Nephron (organoid): Measurements from ENCODE around the gene DTWD2.

ENCODE experiments used
- H3K27ac Mint-ChIP-seq, 3 experiments: 2 replicates each; pipeline ENCODE4 v1.8.0; 2020; ENCODE audit warnings: mixed read lengths in 3 of 3, mild to moderate bottlenecking in 2 of 3, moderate library complexity in 1 of 3
- H3K27me3 Mint-ChIP-seq: 2 replicates; pipeline ENCODE4 v1.8.0; 2021; ENCODE audit warnings: low read depth, mild to moderate bottlenecking, moderate library complexity, mixed read lengths
- H3K36me3 Mint-ChIP-seq: 2 replicates; pipeline ENCODE4 v1.8.0; 2020; ENCODE audit warnings: low read depth, mixed read lengths
- H3K4me1 Mint-ChIP-seq: 2 replicates; pipeline ENCODE4 v1.8.0; 2020; ENCODE audit warnings: mixed read lengths
- H3K4me3 Mint-ChIP-seq, 3 experiments: 2 replicates each; pipeline ENCODE4 v1.8.0; 2020; ENCODE audit warnings: mild to moderate bottlenecking in 3 of 3, mixed read lengths in 3 of 3, moderate library complexity in 2 of 3
- H3K9me3 Mint-ChIP-seq: 2 replicates; pipeline ENCODE4 v1.8.0; 2020; ENCODE audit warnings: mixed read lengths
- TF ChIP-seq, protein P1 (sequence below), 3 experiments: fragments of 200-600 bp; sonication (generic); IDR thresholded peaks; one replicate each; pipeline ENCODE4 v1.5.0; 2021; ENCODE audit warnings: antibody characterized with exemption in 3 of 3; ENCODE audit not compliant: unreplicated experiment in 3 of 3

DTWD2 gene

GRCh38 chr5:119031905-119032304 is 43.6 kb upstream of the DTWD2 start:
- H3K36me3 Mint-ChIP-seq, result no peaks in the 10 kb centered on the region
- H3K27ac Mint-ChIP-seq, result no peak overlapping the region
- H3K27me3 Mint-ChIP-seq, result no peaks in the 10 kb centered on the region
- no peaks in the 10 kb centered on the region for H3K9me3 Mint-ChIP-seq
- H3K4me3 Mint-ChIP-seq, result no peak overlapping the region
- no peaks in the 10 kb centered on the region for H3K4me1 Mint-ChIP-seq
- TF ChIP-seq, protein P1, sequence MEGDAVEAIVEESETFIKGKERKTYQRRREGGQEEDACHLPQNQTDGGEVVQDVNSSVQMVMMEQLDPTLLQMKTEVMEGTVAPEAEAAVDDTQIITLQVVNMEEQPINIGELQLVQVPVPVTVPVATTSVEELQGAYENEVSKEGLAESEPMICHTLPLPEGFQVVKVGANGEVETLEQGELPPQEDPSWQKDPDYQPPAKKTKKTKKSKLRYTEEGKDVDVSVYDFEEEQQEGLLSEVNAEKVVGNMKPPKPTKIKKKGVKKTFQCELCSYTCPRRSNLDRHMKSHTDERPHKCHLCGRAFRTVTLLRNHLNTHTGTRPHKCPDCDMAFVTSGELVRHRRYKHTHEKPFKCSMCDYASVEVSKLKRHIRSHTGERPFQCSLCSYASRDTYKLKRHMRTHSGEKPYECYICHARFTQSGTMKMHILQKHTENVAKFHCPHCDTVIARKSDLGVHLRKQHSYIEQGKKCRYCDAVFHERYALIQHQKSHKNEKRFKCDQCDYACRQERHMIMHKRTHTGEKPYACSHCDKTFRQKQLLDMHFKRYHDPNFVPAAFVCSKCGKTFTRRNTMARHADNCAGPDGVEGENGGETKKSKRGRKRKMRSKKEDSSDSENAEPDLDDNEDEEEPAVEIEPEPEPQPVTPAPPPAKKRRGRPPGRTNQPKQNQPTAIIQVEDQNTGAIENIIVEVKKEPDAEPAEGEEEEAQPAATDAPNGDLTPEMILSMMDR (IDR thresholded peaks at IDR 0.05; ENCODE audit: unreplicated experiment in 3 of 3), result no peak

GRCh38 chr5:119031011-119031886 is 42.9 kb upstream of the DTWD2 start:
- Mint-ChIP-seq H3K9me3 (no peaks in the 10 kb centered on the region), H3K4me3 (no peak overlapping the region), H3K27ac (no peak overlapping the region), H3K27me3 (no peaks in the 10 kb centered on the region), H3K36me3 (no peaks in the 10 kb centered on the region), H3K4me1 (no peaks in the 10 kb centered on the region)
- TF ChIP-seq, protein P1 (IDR thresholded peaks at IDR 0.05; ENCODE audit: unreplicated experiment in 3 of 3), result no peak

DNA sequence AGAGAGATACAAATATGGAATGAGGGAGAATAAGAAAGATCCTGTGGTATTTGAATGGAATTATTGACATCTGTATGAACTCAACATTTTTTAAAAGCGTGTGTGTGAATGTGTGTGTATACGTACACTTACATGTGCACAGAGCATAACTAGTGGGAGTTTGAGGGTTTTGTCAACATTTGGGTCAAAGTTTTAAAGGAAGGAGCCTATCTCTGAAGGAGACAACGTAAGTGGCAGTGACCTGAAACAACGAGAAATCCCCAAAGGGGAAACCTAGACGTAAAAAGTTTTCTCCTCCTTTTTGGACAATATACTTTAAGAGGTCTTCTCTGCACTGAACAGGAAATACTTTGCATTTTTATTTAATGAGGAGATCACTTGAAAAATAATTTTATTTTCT is 40.2 kb upstream of the DTWD2 start:
- H3K4me3 Mint-ChIP-seq, result no peak overlapping the region
- H3K27me3 Mint-ChIP-seq, result no peaks in the 10 kb centered on the region
- TF ChIP-seq, protein P1 (IDR thresholded peaks at IDR 0.05; ENCODE audit: unreplicated experiment in 3 of 3), result no peak
- no peaks in the 10 kb centered on the region for H3K36me3 Mint-ChIP-seq
- no peaks in the 10 kb centered on the region for H3K4me1 Mint-ChIP-seq
- peaks cover 3% of the 10 kb centered on the region for H3K9me3 Mint-ChIP-seq
- H3K27ac Mint-ChIP-seq, result no peak overlapping the region

- no peak overlapping the region for H3K4me3 Mint-ChIP-seq
- TF ChIP-seq, protein P1 (IDR thresholded peaks at IDR 0.05; ENCODE audit: unreplicated experiment in 3 of 3), result no peak
- no peak overlapping the region for H3K27ac Mint-ChIP-seq
- H3K4me1 Mint-ChIP-seq, result no peaks in the 10 kb centered on the region
- no peaks in the 10 kb centered on the region for H3K27me3 Mint-ChIP-seq
- H3K9me3 Mint-ChIP-seq, result peaks cover 3% of the 10 kb centered on the region
- H3K36me3 Mint-ChIP-seq, result no peaks in the 10 kb centered on the region
Observed at GRCh38 chr5:119022773-119023172, 34.4 kb upstream of the DTWD2 start.

DNA sequence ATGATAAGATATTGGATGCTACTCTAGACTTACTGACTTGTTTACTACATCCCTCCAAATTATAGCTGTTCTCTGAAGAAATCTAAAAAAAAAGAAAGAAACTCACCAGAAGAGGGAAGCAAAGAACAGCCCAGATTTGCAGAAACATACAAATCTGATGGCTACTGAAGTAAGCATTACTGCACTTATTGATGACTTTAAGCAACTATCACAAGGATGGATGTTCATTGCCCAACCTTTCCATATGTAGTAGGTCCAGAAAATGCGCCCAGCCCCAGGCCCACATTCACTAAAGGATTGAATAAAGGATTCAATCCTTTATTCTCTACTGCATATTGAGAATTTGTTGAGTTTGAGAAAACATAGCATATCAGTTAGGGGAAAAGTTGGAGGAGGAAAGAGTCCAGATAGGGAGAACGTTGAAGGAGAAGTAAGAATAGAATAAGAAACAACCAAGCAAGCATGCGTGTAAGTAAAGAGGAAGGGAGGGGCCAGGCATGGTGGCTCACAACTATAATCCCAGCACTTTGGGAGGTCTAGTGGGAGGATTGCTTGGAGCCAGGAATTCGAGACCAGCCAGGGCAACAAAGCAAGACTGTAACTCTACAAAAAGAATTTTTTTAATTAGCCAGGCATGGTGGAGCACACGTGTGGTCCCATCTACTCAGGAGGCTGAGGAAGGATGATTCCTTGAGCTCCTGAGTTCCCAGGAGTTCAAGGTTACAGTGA is 33.8 kb upstream of the DTWD2 start:
- TF ChIP-seq, protein P1 (IDR thresholded peaks at IDR 0.05; ENCODE audit: unreplicated experiment in 3 of 3), result peak; percentile 39 to 41 (median 40)
- H3K4me3 Mint-ChIP-seq, result no peak overlapping the region
- H3K36me3 Mint-ChIP-seq, result no peaks in the 10 kb centered on the region
- H3K27me3 Mint-ChIP-seq, result no peaks in the 10 kb centered on the region
- H3K9me3 Mint-ChIP-seq, result peaks cover 3% of the 10 kb centered on the region
- no peaks in the 10 kb centered on the region for H3K4me1 Mint-ChIP-seq
- H3K27ac Mint-ChIP-seq, result no peak overlapping the region
